8988T (cell line): Measurements from ENCODE around the gene DAAM1.

Experiments
- DNase-seq: peaks from one replicate; pipeline ENCODE4 v3.0.0; 2011

Gene DAAM1

GRCh38 chr14:59295951-59296350 lies 107.5 kb downstream of the DAAM1 start:
- no peak for DNase-seq

- DNase-seq: no peak
These were observed 108.0 kb downstream of the DAAM1 start for GRCh38 chr14:59296508-59296907.

GRCh38 chr14:59297071-59297776 lies 108.8 kb downstream of the DAAM1 start:
- no peak for DNase-seq

- no peak for DNase-seq
These were observed 111.3 kb downstream of the DAAM1 start for GRCh38 chr14:59299731-59300130.

DNA sequence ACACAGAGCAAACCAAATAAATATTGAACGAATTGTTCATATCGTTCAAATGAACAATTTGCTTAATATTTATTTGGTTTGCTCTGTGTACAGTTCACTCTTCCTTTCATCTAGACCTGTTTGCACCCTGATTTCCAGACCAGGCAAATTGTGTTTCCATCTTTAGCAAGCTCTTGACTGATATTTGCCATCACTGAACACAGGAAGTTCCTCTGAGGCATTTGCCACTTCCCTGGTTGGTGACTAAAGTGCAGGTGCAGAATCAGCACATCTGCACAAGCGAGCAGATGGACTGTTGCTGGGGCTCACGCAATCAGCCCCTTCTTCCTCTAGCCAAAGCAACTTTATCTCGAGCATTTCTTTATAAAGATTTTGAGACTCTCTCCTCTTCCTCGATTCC lies 112.9 kb downstream of the DAAM1 start:
- DNase-seq: no peak

DNA sequence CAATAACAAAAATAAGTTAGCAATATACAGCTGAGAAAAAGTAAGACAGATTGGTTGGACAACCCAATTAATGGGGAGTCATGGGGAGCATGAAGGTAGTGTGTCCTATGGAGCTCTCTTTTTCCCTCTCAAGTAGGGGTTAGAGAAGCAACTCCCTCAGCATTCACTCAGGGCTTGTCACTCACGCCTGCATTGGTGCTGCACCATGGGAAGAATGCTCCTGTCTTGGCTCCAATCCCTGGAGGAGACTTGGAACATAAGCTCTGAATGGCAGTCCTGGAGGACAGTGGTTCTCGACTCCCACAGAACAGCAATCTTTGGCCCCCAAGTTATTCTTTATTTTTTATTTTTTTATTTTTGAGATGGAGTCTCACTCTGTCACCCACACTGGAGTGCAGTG lies 113.8 kb downstream of the DAAM1 start:
- no peak for DNase-seq

- DNase-seq: no peak
These were observed 114.7 kb downstream of the DAAM1 start for GRCh38 chr14:59303216-59303615.

DNA sequence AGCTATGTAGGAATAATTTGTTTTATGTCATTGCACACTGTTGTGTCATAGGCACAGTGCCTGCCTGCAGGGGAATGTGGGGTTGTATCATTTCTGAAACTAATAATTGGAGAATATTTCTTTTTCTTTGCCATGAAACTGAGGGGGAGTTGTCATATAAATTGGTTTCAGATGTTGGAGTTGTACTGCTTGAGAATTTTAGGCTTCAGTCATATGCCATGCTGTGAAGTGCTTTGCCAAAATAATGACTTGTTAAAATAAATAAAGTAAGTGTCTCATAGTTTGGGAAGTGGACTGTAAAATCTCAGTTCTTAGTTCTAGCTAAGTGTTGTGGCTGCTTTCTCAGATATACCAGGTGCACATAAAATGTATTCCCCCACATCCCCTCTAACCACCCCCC lies 116.8 kb downstream of the DAAM1 start:
- no peak for DNase-seq

DNA sequence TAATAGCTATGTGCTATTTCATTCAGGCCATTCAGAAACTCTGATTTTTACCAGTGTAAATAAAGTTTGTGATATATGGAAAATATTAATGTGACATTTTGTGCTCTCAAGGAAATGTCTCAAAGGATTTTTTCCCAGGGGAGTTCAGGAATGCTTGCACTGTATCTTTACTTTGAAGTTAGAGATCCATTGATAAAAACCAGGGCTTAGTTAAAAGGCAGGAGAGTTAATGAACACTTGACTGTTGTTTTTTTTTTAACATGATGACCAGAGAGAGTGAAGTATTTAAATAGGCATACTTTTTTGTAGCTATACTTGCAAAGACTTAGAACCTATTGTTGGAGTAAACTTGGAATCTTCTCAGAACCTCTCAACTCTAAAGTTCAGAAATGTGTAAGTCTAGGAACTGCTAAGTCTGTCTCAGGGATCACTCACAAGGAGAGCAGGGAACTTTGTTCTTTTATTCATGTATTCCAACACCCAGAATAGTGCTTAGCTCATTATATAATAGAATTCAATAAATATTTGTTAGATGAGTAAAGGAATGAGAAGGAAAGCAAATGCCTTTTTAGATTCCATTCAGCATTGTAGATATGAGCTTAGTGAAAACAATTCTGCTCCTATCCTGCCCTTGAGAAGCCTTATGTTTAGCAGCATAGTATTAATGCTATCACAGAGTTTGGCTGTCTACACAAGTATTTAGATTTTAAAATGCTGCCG lies 117.5 kb downstream of the DAAM1 start:
- DNase-seq: no peak

GRCh38 chr14:59306775-59307174 lies 118.3 kb downstream of the DAAM1 start:
- no peak for DNase-seq

DNA sequence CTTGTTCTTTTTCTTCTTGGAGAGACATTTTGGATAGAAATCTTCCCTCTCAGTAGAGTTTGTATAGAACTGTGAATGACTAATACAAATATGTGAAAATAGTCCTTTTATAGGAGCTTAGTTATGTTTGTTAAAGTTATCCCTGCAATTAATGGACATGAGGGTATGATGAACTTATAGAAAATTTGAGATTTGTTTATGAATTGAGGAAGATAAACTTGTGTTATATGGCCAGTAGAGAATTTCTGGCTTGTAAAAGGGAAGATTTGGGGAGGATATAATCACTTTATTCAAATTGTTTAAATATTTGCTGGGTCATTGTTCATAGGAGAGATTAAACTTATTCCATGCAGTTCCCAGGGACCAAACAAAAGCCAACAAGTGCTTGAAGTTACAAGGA lies 119.6 kb downstream of the DAAM1 start:
- DNase-seq: no peak

- no peak for DNase-seq
These were observed 120.2 kb downstream of the DAAM1 start for GRCh38 chr14:59308673-59309072.

DNA sequence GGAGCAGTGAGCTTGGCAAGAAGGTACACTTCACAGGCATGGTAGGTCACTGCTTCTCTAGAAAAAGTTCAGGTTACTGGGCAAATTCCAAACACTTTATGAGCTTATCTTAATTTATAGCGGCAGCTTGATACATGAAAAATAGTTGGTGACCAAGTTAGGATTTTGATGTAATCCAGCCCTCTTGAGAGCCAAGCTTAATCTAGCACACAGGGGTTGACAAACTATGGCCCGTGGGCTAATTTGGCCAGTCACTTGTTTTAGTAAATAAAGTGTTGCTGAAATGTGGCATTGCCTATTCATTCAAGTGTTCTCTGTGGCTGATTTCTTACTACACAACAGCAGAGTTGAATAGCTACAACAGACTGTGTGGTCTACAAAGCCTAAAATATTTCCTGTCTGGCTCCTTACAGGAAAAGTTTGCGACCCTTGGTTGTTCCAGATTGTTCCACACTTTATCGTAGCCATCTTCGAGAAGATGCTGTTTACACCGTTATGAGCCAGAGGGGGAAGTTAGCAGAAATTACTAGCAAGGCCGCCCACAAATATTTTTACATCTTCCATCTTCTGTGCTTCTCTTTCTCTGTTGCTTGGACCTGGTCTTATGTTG lies 120.9 kb downstream of the DAAM1 start:
- no peak for DNase-seq

- DNase-seq: no peak
These were observed 122.2 kb downstream of the DAAM1 start for GRCh38 chr14:59310633-59311032.

DNA sequence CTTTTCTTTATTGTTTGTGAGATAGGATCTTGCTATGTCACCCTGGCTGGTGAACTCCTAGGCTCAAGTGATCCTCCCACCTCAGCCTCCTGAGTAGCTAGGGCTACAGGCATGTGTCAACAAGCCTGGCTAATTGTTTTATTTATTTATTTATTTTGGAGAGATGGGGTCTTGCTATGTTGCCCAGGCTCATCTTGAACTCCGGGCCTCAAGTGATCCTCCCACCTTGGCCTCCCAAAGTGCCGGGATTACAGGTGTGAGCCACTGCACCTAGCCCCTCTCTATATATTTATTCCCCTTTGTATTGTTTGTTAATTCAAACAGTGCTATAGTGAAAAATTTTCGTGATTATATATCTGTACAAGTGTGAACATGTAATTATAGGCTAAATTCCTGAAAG lies 123.3 kb downstream of the DAAM1 start:
- no peak for DNase-seq

DNA sequence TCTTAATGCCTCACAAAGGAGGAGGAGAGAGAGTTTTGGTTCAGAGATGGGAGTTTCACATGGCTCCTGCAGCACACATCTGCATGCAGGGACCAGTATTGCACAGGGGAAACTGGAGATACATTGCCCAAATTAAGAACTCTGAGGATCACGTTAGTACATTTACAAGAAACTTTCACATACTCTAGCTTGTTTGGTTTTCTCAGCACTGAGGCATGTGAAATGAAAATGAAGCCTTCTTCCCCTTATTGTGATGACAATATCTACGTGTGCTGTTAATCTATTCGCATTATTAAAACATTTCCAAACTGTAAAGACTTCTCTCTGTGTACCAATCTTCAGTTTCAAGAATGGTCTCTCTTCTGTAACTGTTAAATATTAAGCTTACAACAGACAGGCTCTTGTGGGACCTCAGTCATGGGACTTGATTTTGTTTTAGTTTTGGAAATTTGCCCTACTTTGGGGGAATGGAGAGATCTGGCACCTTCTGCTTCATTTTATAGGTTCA lies 124.7 kb downstream of the DAAM1 start:
- DNase-seq: no peak

DNA sequence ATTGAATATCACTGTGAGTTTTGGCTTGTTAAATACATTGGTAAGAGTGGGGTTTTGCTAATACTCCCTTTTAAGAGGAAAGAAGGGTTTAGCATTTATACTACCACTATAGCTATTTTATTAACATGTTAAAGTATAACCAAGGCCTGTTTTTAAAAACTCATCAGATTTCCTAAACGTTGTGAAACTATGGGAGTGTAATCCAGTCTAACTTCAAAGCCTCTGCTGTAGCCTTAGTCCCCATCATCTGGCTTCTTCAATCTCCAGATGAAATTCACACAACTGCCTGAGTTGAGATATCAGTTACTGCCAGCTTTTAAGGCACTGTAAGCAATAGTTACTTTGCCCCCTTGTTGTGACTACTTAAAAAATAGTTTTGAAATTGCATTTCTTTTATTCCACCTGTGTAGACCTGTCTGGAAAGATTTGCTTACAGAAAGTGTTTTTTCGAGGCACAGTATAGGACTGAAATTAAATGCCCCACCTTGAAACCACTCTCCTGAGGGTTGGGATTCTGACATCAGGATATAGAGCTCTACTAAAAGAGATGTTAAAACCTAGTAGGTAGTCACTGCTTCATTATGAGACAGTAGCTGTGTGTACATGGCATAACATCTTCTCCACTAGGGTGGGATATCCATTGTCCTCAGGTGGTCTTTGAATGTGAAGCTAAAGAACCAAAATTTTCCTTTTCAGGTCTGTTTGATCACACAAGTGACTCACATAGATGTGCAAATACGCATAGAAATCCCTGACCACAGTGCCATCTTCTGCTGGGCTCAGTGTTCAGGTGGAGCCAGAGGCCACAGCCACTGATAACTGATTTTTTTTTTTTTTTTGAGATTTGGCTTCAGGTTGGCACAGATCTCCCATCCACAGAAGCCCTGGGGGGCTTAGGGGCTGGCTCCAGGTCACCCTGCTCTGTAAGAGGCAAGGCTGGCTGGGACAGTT lies 125.5 kb downstream of the DAAM1 start:
- no peak for DNase-seq

GRCh38 chr14:59314953-59315599 lies 126.6 kb downstream of the DAAM1 start:
- DNase-seq: no peak

- DNase-seq: no peak
These were observed 127.8 kb downstream of the DAAM1 start for GRCh38 chr14:59316151-59316830.

DNA sequence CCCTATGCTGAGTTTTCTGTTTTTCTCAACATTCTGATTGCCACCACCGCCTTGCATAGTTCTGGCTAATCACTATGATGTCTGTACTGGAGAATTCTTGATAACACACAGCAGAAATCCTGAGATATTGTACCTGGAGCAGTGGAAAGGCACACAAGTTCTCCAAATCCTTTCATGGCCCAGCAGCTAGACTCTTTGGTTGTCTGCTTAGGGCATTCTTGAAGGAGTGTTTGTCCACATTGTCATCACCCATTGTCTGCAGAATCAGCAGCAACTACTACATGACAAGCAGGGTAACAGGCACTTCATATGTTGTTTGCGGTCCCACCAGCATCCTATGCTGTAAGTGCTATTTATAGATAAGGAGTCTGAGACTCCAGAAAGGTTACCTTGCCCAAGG lies 128.9 kb downstream of the DAAM1 start:
- no peak for DNase-seq

- DNase-seq: no peak
These were observed 129.5 kb downstream of the DAAM1 start for GRCh38 chr14:59317798-59318505.
